HG03039 (cell line): ENCODE measurements around the gene HEXD.
"Not testable (repeated sequence)": the region's sequence is repeated elsewhere in the genome, so short reads cannot be mapped to it uniquely, and the experiment has no call there.

ENCODE experiments used
- ATAC-seq: cut with Tn5 transposase; IDR thresholded peaks from one replicate; pipeline ENCODE4 v1.9.1; 2021; ENCODE audit warnings: mild to moderate bottlenecking, moderate library complexity; ENCODE audit not compliant: unreplicated experiment

HEXD gene

DNA sequence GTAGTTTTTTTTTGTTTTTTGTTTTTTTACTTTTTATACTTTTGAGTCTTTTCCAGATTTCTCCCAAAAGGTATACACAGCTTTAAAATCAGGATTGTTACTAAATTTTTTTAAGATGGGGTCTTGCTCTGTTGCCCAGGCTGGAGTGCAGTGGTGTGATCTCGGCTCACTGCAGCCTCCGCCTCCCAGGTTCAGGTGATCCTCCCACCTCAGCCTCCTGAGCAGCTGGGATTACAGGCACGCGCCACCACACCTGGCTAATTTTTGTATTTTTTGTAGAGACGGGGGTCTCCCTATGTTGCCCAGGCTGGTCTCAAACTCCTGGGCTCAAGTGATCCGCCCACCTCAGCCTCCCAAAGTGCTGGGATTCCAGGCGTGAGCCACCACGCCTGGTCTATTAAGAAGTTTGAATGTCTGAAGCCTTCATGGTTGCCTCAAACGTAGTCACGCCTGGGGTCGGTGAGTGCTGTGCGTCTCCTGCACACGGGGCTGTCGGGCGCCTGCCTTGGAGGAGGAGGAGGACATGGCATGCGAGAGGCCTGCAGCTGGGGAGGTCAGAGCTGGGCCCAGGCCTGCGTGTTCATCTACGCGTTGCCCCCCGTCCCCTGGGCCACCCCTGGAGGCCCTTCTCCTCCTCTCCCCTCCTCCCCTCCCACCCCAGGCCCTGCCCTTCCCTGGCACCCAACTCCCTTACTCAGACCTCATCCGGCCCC lies 35.8 kb upstream of the HEXD start:
- ATAC-seq, result not testable (repeated sequence)

DNA sequence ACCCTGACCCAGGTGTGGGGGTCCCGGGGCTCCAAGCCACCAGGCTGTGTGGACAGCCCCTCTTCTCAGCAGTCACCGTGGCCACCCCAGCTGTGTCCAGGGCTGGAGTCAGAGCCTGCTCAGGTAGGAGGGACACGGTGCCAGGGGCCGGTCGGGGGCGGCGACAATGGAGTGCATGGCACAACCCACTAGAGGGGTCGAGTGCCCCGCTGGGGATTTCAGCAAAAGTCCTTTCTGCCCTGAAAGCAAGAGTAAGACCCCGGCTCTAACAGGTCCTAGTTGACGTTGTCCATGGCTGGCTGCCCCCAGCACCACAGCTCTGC lies 35.3 kb upstream of the HEXD start:
- no peak for ATAC-seq

DNA sequence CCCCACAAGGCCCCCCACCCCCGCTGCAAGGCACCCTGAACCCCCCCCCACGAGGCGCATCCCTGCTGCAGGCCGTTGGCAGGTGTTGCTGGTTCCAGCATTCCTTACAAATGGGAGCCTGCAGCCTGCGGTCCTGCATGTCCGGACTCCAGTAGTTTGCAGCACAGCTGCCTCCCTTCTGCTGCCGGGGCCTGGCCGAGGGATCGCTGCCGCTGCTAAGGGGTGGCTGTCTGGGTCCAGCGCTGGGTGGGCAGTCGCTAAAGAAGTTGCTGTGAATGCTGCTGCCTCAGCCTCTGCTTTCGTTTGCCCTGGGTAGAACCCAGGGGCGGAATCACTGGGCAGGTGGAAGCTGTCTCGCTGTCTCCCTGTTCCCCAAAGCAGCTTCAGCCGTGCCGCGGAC lies 34.7 kb upstream of the HEXD start:
- ATAC-seq, result no peak

DNA sequence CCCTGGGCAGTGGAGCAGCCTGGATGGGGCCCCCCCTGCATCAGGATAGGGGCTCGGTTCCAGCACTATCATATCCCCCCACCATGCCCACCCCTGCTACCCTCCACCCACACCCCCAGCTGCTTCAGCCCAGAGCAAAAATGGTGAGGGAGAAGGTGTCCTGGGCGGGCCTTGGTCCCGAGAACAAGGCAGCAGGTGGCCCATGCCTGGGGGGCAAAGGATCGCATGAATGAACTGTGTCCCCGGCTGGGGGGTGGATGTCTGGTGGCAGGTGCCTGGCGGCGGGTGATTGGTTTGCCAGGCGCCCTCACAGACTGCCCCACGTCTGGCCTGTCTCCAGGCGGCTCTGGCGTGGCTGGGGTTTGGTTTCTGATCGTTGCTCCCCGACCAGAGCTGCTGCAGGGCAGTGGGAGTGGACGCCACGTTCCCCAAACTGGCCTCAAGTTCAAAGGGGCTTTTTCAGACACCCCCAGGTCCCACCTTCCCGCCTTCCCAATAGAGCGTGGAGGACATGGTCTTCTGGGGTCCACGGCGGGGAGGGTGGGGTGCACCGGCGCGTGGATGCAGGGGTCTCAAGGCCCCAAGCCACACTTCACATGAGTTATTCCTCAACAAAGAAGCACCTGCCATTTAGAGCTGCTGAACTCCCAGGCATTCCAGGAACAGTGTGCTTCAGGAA lies 34.0 kb upstream of the HEXD start:
- ATAC-seq, result no peak

DNA sequence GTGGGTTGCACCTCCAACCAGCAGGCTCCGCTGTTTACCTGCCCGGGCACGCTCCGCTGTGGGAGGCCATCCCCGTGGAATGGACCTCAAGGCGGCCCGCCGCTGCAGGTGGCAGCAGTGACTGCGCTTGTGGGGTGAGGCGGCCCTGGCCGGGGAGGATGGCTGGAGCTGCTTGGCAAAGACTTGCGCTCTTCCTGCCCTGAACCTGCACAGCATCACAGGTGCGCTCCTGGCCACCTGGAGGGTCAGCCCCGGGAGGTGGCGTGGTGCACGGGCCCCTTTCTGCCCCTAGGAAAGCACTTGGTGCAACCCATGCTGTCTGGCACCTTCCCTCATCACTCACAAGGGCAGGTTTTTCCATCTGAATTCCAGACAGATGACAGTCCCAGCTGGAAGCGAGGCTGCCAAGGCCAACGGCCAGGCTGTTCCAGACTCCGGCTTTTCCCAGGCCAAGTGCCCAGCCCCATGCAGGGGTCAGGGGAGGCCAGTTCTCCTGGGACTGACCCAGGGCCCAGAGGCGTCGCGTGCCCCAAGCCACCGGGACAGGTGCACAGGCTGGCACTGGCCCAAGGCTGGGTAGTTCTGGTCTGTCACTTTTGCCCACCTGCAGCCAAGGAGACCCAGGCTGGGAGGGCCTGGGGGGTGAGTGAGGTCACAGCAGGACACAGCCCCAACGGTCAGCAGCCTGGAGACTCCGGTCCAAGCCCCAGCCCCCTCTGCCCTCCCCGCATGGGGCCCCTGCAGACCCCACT lies 33.2 kb upstream of the HEXD start:
- ATAC-seq, result no peak

GRCh38 chr17:82385559-82386254 lies 32.4 kb upstream of the HEXD start:
- no peak for ATAC-seq

- ATAC-seq, result no peak
Observed at GRCh38 chr17:82386255-82386831, 31.8 kb upstream of the HEXD start.

- no peak for ATAC-seq
Observed at GRCh38 chr17:82386881-82387704, 31.1 kb upstream of the HEXD start.

DNA sequence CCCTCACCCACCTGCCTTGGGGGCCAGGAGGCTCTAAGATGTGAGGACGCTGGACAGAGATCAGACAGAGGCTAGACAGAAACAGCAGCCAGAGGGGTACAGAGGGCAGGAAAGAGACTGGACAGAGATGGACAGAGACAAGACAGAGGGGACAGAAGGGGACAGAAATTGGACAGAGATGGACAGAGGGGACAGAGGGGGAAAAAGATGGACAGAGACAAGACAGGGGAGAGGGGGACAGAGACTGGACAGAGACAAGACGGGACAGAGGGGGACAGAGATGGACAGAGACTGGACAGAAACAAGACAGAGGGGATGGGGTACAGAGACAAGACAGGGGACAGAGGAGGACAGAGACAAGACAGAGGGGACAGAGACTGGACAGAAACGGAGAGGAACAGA lies 30.4 kb upstream of the HEXD start:
- no peak for ATAC-seq

DNA sequence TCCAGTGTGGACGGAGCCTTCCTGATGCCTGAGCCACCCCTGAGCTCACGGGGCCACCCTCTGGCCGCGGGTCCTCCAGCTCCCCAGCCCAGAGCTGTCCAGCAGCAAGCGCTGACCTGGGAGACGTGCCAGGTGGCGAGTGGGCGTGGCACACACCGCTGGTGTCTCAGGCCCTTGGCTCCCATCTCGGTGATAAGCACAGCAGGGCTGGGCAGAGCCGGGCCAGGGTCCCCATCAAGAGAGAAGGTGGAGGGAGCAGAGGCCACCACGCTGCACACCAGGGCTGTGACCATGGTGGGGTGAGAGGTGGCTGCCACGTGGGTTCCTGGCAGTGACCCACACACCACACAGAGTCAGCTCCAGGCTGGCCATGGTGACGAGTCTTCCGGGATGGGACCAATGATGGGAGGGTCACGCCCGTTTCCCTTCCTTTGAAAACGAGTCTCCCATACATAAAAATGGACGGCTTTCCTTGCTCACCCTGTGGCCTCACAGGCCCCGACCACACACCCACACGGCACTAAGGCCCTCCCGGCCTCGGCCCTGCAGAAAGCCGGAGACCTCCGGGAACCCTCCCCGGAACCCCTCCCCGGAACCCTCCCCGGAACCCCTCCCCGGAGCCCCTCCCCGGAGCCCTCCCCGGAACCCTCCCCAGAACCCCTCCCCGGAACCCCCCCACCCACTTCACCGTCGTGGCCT lies 29.8 kb upstream of the HEXD start:
- no peak for ATAC-seq

- ATAC-seq, result no peak
Observed at GRCh38 chr17:82388922-82389283, 29.2 kb upstream of the HEXD start.

DNA sequence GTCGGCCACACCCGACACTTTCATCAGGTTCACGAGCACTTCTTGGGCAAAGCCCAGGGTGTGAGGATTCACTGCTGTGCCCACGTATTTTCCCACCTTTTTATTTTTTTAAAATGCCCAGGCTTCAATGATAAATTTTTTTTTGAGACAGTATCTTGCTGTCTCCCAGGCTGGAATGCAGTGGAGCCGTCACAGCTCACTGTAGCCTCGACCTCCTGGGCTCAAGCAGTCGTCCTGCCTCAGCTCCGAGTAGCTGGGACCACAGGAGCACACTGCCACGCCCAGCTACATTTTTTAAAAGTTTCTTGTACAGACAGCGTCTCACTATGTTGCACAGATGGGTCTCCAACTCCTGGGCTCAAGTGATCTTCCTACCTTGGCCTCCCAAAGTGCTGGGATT lies 28.8 kb upstream of the HEXD start:
- no peak for ATAC-seq

DNA sequence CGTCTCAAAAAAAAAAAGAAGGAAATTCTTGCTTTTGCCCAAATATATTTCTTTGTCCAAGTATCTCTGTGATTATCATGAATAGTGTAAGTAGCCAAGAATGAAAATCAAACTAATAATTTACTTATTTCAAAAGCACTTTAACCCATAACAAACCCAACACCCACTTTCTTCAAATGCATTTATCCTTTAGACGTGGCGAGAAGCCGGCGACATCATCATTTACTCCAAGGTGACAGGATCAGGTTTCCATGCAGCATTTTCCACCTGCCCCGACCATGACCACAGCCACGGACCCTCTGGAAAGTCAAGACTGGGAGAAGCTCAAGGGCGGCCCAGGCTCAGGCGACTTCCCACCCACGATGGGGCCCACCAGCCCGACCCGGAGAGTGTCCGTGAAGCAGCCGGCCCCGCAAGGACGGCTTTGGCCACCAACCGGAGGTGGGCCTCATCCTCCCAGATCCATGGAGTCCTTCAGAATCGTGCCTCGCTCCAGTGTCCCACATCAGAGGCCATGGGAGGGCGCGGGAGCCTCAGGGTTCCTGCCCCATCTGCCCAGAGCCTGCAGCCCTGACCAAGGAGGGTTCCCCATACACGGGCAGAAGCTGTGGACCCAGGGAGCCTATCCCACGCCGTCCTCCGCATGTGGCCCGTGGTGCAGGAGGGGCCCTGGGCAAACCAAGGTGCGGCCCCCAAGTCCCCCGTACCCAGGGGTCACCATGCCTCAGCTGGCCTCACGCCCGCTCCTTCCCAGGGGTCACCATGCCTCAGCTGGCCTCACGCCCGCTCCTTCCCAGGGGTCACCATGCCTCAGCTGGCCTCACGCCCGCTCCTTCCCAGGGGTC lies 27.9 kb upstream of the HEXD start:
- ATAC-seq, result no peak

DNA sequence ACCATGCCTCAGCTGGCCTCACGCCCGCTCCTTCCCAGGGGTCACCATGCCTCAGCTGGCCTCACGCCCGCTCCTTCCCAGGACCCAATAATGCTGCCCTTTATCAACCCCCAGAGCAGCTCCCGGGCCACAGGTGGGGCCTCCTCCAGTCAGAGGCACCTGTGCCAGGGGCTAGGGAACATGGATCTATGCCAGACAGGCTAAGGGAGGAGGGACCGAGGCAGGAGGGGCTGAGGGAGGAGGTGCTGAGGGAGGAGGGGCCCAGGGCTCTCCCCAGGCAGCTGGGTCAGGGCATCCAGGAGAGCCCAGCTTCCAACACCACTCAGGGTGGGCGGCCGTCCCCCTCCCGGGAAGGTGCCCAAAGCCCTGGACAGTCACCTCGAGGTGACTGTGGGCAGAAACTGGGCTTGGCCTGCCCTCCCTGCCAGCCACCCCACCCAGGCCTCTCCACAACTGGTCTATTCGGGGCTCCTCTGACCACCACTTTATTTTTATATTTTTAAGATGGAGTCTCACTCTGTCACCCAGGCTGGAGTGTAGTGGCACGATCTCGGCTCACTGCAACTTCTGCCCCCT lies 27.2 kb upstream of the HEXD start:
- ATAC-seq, result no peak

- no peak for ATAC-seq
Observed at GRCh38 chr17:82391496-82392066, 26.6 kb upstream of the HEXD start.

DNA sequence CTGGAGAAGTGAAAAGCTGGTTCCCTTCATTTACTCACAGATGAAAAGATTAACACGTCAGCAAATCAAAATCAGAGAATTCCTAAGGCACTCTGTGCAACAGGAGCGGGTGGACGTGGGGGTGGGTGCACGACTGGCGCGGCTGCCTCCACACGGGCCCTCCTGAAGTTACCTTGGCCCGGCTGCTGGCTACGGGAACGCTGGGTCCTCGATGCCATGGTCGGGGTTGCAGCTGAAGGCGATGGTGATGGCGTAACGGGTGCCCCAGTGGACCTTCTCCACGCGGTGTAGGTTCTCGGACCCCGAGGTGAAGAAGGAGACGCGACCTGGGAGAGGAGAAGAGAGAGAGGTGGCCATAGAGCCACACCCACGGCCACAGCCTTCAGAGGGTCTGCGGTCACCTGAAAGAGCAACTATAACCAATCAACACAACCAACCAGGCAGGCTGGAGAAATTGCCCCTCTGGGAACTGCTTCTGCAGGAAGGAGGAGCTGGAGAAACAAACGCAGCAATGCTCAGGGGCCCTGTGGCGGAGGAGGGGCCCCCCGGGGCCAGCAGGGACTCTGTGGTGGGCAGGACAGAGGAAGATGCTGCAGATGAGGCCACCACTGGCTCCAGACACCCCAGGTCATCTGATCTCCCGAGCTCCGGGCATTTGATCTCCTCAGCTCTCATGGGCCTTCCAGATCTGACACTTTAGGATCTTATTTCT lies 25.8 kb upstream of the HEXD start:
- ATAC-seq, result no peak

DNA sequence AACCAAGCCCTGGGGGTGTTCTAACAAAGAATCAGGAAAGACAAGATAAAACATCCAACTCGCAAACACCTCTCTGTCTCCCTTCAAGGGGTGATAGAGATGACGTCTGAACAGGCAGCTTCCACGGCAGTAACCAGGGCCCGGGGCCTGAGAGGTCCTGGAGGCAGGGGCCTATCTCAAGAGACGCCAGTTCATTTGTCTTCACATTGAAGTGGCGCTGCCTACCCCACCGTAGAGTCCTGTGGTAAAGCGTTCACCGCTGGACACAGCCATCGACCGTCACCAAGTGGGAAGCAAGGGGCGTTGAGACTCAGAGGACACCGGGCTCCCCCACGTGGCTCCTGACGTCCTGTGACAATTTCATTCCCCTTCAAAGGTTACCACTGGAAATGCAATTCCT lies 25.2 kb upstream of the HEXD start:
- ATAC-seq, result no peak

DNA sequence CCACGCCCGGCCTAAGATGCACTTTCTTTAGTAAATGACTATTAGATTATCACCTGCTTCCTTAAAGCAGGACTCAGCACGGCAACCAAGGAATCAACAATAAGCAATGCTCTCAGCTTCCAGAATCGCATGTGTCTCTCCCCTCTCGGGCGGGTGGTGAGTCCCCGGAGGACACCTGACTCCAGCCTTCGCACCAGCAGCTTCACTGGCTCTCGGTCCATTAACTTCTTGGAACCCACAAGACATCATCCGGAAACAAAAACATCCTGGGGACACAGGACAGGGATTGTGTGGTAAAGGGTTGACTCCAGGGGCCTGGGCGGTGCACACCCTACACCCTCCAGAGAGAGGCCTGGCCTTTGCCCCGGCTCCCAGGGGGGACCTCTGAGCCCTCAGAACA lies 23.9 kb upstream of the HEXD start:
- no peak for ATAC-seq
